SK-MEL-5 (cell line): Measurements from ENCODE around the gene TEX19. TPM values are rescaled to one million over a fixed set of nuclear protein-coding genes. Genes with fewer than 3 reads are reported as not detected.
"Not testable (repeated sequence)": the region's sequence is repeated elsewhere in the genome, so short reads cannot be mapped to it uniquely, and the experiment has no call there.

Experiments used
- DNase-seq: peaks from one replicate; pipeline ENCODE4 v3.0.0-alpha.2; 2016; ENCODE audit warnings: low read depth, low spot score
- in situ Hi-C: cut with HindIII; loops from 2 replicates; pipeline ENCODE4 v1.10.0; 2016; ENCODE audit warnings: low sequenced_read_pairs, high pct_unique_total_duplicates, low pct_unique_long_range_greater_than_20kb
- total RNA-seq: library from RNA; depleted of rRNA; stranded (reverse); fragments of >200 nt; shearing (Covaris generic); gene quantifications from 2 replicates; pipeline ENCODE4 v1.2.3, GENCODE V29; 2014

TEX19 gene
- total RNA-seq, 1 experiment from 2014 or later = 0.05 TPM

DNA sequence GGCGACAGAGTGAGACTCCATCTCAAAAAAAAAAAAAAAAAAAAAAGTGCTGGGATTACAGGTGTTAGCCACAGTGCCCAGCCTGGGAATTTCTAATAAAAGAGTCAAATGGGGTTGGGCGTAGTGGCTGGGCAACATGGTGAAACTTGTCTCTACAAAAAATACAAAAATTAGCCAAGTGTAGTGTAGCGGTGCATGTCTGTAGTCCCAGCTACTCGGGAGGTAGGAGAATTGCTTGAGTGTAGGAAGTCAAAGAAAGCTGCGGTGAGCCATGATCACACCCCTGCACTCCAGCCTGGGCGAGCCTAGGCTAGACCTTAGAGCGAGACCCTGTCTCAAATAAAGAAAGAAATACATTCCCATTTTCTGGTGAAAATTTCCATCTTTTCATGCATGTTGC is 10.2 kb downstream of the TEX19 start:
- no peak for DNase-seq
- in situ Hi-C loops = no loop called here

GRCh38 chr17:82370471-82371332 is 11.7 kb downstream of the TEX19 start:
- in situ Hi-C loops = no loop called here
- DNase-seq = no peak

DNA sequence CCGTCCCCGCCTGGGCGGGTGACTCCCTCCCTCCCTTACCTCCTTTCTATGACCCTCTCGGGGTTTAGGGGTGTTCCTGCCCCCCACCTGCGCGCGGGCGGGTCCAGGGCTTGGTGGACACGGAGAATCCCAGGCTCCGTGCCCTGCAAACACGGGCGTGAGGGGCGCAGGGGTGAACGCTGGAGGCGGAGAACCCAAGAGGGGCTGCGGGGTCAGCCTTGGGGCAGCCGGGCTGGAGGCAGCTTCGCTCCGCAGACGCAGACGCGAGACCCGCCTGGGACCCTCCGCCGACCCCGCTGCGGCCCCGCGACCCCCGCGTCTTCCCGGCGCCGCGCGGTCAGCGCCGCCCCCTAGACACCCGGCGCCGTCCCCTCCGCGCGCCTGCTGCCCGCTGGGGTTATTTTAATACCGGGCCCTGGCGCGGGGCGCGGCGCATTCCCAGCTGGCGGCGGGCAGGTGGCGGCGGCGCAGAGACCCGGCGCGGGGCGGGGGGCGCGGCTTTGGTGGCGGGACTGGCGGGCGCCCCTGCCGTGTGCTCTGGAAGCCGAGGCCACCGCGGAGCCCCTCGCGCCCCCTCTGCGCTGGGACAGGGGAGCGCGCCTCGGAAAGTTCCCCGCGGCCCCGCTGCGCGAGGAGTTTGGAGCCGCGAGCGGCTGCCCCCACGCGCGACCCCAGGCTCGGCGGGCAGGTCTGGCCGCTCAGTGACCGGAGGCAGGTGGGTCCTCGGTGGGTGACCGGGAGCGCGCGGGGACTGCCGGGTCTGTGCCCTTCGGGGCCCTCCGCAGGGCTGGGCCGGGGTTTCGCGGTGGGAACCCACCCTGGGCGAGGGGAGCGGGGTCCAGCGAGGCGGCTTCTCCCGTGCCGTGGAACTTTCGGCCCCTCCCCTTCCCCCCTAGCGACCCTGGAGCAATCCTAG is 12.5 kb downstream of the TEX19 start, which contains the start of gene UTS2R:
Gene UTS2R, plus strand, starts transcription at position 433 of the 916 bp plus-strand sequence. CDS start 2,560 bp downstream, outside the sequence.
- DNase-seq = no peak
- in situ Hi-C loops = no loop called here

DNA sequence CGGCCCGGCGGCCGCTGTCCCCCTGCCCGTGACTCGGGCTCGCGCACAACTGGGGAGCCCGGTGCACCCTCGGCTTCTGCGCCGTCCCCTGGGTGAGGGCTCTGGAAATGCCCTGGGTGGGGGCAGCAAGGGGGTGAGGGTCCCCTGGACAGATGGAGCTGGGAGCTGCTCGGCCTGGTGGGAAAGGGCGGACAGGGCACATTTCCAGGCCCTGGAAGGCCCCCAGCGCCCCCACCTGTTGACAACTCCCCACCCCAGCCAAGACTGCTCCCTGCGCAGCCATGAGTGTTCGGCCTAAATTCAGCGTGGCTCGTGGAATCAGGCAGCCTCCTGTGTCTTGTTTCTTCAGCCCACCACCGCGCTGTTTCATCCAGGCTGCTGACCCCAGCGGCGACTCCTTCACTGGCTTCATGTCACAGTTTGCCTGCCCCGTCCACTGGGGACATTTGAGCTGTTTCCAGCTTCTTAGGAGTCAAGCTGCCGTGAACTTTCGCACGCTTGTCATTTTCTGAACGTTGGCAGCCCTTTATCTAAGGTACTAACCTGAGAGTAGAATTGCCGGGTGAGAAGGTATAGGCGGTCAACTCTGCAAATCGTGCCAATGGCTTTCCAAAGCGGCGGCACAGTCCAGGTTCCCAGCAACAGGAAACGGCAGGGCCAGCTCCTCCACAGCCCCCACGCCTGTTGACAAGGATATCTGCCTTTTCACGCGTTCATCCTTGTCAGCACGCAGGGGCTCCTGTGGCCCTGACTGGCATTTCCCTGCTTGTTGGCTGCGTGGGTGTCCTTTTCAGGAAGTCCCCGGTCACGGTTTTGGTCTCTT is 13.4 kb downstream of the TEX19 start:
- no peak for DNase-seq
- in situ Hi-C loops = no loop called here

DNA sequence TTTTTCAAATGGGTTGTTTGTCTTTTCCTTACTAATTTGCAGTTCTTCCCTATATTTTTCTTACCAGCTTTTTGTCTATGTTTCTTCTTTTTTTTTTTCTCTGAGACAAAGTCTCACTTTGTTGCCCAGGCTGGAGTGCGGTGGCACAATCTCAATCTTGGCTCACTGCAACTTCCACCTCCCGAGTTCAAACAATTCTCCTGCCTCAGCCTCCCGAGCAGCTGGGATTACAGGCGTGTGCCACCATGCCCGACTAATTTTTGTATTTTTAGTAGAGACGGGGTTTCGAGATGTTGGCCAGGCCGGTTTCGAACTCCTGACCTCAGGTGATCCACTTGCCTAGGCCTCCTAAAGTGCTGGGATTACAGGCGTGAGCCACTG is 14.0 kb downstream of the TEX19 start:
- in situ Hi-C loops, DNase-seq: not testable (repeated sequence)

- in situ Hi-C loops = no loop called here
Observed at GRCh38 chr17:82373731-82374625, 14.9 kb downstream of the TEX19 start.

DNA sequence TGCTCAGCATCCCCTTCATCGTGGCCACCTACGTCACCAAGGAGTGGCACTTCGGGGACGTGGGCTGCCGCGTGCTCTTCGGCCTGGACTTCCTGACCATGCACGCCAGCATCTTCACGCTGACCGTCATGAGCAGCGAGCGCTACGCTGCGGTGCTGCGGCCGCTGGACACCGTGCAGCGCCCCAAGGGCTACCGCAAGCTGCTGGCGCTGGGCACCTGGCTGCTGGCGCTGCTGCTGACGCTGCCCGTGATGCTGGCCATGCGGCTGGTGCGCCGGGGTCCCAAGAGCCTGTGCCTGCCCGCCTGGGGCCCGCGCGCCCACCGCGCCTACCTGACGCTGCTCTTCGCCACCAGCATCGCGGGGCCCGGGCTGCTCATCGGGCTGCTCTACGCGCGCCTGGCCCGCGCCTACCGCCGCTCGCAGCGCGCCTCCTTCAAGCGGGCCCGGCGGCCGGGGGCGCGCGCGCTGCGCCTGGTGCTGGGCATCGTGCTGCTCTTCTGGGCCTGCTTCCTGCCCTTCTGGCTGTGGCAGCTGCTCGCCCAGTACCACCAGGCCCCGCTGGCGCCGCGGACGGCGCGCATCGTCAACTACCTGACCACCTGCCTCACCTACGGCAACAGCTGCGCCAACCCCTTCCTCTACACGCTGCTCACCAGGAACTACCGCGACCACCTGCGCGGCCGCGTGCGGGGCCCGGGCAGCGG is 15.7 kb downstream of the TEX19 start:
- no peak for DNase-seq
- in situ Hi-C loops = no loop called here

More at GRCh38 chr17:82373731-82374625, 14.9 kb downstream of the TEX19 start:
- no peak for DNase-seq

GRCh38 chr17:82375359-82376041 is 16.5 kb downstream of the TEX19 start:
- in situ Hi-C loops = no loop called here
- no peak for DNase-seq

DNA sequence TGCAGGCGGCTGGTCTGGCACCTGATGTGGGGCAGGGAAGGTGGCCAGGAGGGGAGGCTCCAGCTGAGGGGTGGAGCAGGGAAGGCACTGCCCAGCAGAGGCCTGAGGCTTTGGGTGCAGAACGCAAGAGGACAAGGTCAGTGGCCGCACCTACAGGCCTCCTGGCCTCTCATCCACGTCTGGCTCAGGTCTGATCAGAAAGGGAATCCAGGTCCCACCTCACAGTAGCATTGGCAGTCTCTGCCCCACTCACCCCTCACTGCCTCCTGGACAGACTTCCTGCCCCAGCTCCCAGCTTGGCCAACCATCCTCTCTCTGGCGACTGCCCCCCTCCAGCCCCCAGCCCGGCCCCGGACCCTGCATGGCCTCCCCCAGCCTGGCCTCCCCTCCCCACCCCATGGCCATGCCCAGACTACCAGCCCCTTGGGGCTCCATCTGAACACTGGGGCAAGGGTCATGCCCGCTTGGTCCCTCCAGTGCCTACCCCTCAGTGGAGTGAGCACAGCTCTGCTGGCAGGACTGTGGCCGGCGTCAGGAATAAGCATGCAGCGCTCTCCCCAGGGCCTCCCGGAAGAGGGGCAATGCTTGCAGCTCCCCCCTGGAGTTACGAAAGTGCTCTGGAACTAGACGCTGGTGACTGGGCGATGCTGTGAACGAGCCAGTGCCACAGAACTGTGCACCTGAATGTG is 17.1 kb downstream of the TEX19 start:
- DNase-seq = no peak
- in situ Hi-C loops = no loop called here

DNA sequence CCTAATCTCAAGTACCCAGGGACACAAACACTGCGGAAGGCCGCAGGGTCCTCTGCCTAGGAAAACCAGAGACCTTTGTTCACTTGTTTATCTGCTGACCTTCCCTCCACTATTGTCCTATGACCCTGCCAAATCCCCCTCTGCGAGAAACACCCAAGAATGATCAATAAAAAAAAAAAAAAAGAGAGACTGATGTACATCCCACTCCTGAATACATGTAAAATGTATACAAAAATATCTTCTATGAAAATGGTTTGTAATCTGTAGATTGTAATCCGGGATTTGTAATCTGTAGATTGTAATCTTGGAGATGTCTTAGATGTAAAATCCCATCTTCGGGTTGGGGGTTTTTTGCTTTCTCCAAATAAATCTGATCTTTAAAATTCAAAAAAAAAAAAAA is 18.2 kb downstream of the TEX19 start:
- in situ Hi-C loops = not testable (repeated sequence)

GRCh38 chr17:82377924-82378740 is 19.1 kb downstream of the TEX19 start:
- DNase-seq = no peak
- in situ Hi-C loops = no loop called here

More for the DNA sequence above, 18.2 kb downstream of the TEX19 start:
- DNase-seq = not testable (repeated sequence)

GRCh38 chr17:82378741-82379021 is 19.6 kb downstream of the TEX19 start:
- in situ Hi-C loops = no loop called here

GRCh38 chr17:82380860-82381702 is 22.0 kb downstream of the TEX19 start:
- DNase-seq = peak; percentile 13
- in situ Hi-C loops = no loop called here

More at GRCh38 chr17:82378741-82379021, 19.6 kb downstream of the TEX19 start:
- DNase-seq = no peak

DNA sequence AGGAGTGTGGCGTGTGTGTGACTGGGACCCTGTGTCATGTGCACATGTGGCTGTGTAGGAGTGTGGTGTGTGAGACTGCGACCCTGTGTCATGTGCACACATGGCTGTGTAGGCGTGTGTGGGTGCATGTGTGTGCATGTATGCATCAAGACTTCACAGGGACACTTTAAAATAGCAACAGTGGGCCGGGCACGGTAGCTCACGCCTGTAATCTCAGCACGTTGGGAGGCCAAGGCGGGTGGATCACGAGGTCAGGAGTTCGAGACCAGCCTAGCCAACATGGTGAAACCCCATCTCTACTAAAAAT is 22.6 kb downstream of the TEX19 start:
- DNase-seq, in situ Hi-C loops: not testable (repeated sequence)
